ENCODE results near the gene MUCL3.
A peak's percentile ranks its signal among the peaks of the same experiment; 100 is the strongest.
"Not testable (repeated sequence)": the region's sequence is repeated elsewhere in the genome, so short reads cannot be mapped to it uniquely, and the experiment has no call there.

The MUCL3 gene

DNA sequence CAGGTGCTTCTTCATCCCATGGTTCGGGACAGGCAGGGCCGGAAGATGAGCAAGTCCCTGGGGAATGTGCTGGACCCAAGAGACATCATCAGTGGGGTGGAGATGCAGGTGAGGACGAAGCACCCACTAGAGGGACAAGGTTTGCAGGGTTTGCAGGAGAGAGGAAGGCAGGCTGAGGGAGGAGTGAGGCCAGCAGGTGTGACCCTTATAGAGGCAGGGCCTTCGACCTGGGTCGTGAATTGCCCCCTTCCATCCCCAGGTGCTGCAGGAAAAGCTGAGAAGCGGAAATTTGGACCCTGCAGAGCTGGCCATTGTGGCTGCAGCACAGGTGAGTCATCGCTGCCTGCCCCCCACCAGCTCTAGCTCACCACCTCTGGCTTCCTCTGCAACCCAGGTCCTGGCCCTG, 18.3 kb upstream of the MUCL3 start (continued):
- no peak for TF ChIP-seq PATZ1 (CRISPR knock-in tag; IDR thresholded peaks at IDR 0.05; ENCODE audit: borderline replicate concordance)
- no peak for TF ChIP-seq ISL1 (CRISPR knock-in tag; IDR thresholded peaks at IDR 0.05)

DNA sequence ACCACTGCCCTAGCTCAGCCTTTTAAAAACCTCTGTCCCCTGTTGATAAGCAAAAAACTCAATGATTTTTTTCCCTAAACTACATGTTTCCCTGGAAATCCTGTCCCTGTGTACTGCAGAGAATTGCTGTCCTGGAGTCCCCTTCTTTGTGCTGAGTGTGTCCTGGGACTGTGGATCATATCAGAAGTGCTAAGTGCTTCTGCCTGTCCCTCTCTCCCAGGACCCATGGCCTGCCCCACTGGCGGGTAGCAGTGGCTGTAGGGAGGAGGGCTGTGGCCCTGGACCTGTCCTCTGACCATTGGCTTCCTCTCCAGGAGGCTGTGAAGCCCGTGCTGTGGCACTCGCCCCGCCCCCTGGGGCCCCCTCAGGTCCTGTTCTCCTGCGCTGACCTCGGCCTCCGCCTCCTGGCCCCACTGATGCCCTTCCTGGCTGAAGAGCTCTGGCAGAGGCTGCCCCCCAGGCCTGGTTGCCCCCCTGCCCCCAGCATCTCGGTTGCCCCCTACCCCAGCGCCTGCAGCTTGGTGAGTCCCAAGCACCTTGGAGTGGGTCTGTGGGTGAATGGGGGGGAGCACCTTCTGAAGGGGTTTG, 16.6 kb upstream of the MUCL3 start:
- ATAC-seq, result not testable (repeated sequence)

- TF ChIP-seq TOX (CRISPR knock-in tag; IDR thresholded peaks at IDR 0.05; ENCODE audit: borderline replicate concordance) (no peak), RARB (CRISPR knock-in tag; IDR thresholded peaks at IDR 0.05) (no peak), ZNF565 (CRISPR knock-in tag; conservative IDR thresholded peaks at IDR 0.05; ENCODE audit: low read depth) (no peak), TSHZ2 (CRISPR knock-in tag; IDR thresholded peaks at IDR 0.05) (no peak), ZNF70 (CRISPR knock-in tag; IDR thresholded peaks at IDR 0.05) (no peak), ZFP30 (CRISPR knock-in tag; IDR thresholded peaks at IDR 0.05) (no peak), ZNF8 (CRISPR knock-in tag; IDR thresholded peaks at IDR 0.05) (no peak), CREB5 (CRISPR knock-in tag; IDR thresholded peaks at IDR 0.05; ENCODE audit: low read depth) (no peak), ISL1 (CRISPR knock-in tag; IDR thresholded peaks at IDR 0.05) (no peak), ZFP3 (CRISPR knock-in tag; IDR thresholded peaks at IDR 0.05) (no peak), OSR1 (CRISPR knock-in tag; IDR thresholded peaks at IDR 0.05) (no peak), PPARA (CRISPR knock-in tag; IDR thresholded peaks at IDR 0.05; ENCODE audit: borderline replicate concordance) (no peak), BACH2 (CRISPR knock-in tag; IDR thresholded peaks at IDR 0.05; ENCODE audit: borderline replicate concordance) (no peak), ZC3H10 (CRISPR knock-in tag; IDR thresholded peaks at IDR 0.05) (no peak), TCF4 (CRISPR knock-in tag; IDR thresholded peaks at IDR 0.05; ENCODE audit: borderline replicate concordance) (no peak), SNAI2 (CRISPR knock-in tag; IDR thresholded peaks at IDR 0.05) (no peak)
- TF ChIP-seq, protein P1, sequence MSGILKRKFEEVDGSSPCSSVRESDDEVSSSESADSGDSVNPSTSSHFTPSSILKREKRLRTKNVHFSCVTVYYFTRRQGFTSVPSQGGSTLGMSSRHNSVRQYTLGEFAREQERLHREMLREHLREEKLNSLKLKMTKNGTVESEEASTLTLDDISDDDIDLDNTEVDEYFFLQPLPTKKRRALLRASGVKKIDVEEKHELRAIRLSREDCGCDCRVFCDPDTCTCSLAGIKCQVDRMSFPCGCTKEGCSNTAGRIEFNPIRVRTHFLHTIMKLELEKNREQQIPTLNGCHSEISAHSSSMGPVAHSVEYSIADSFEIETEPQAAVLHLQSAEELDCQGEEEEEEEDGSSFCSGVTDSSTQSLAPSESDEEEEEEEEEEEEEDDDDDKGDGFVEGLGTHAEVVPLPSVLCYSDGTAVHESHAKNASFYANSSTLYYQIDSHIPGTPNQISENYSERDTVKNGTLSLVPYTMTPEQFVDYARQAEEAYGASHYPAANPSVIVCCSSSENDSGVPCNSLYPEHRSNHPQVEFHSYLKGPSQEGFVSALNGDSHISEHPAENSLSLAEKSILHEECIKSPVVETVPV (CRISPR knock-in tag; IDR thresholded peaks at IDR 0.05), result no peak
- TF ChIP-seq, protein P2, sequence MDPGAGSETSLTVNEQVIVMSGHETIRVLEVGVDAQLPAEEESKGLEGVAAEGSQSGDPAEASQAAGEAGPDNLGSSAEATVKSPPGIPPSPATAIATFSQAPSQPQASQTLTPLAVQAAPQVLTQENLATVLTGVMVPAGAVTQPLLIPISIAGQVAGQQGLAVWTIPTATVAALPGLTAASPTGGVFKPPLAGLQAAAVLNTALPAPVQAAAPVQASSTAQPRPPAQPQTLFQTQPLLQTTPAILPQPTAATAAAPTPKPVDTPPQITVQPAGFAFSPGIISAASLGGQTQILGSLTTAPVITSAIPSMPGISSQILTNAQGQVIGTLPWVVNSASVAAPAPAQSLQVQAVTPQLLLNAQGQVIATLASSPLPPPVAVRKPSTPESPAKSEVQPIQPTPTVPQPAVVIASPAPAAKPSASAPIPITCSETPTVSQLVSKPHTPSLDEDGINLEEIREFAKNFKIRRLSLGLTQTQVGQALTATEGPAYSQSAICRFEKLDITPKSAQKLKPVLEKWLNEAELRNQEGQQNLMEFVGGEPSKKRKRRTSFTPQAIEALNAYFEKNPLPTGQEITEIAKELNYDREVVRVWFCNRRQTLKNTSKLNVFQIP (CRISPR knock-in tag; IDR thresholded peaks at IDR 0.05; ENCODE audit: borderline replicate concordance, low read depth), result no peak
Observed at GRCh38 chr6:30926644-30927043, 14.1 kb upstream of the MUCL3 start.

DNA sequence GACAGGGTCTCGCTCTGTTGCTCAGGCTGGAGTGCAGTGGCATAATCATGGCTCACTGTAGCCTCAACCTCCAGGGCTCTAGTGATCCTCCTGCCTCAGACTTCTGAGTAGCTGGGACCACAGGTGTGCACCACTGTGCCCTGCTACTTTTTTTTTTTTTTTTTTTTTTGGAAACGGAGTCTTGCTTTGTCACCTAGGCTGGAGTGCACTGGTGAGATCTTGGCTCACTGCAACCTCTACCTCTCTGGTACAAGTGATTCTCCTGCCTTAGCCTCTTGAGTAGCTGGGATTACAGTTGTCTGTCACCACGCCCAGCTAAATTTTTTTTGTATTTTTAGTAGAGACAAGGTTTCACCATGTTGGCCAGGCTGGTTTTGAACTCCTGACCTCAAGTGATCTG, 13.7 kb upstream of the MUCL3 start:
- ATAC-seq, result not testable (repeated sequence)

More at GRCh38 chr6:30926644-30927043, 14.1 kb upstream of the MUCL3 start:
- peak; percentile 15; the same call in 2 of the 3 replicates for ATAC-seq

All from SK-N-SH treated with all-trans-retinoic acid at 6 μM for 48 hours (cell line).